K562 (cell line): ENCODE measurements around the gene SAXO2. TPM values are rescaled to one million over a fixed set of nuclear protein-coding genes. Genes with fewer than 3 reads are reported as not detected.

ENCODE experiments used
- CHD2 ChIP-seq: IDR thresholded peaks from 2 replicates; pipeline ENCODE4 v1.6.1; 2011; ENCODE audit warnings: low read depth, low read length
- polyA plus RNA-seq, 8 experiments: library from polyadenylated mRNA; depleted of rRNA in 4 of 8; stranded (reverse) in 5 of 8; unstranded in 3 of 8; fragments of >200 nt; fragmentation: Nextera tagmentation in 2 of 8; fragmentation: Illumina TruSeq in 1 of 8; extraction: Ambion mirVana in 2 of 8; extraction: Trizol in 1 of 8; gene quantifications; 2 replicates each; pipeline versions ENCODE4 v1.2.1 to v1.2.3, GENCODE V29; 2011 to 2014; ENCODE audit warnings: inconsistent platforms in 1 of 8, missing spikeins in 1 of 8
- total RNA-seq, 7 experiments: library from RNA; depleted of rRNA in 6 of 7; stranded (reverse); fragments of >200 nt in 6 of 7; fragmentation: Illumina TruSeq in 2 of 7; extraction: Trizol in 2 of 7; gene quantifications; 2 replicates each; pipeline versions ENCODE4 v1.2.1 to v1.2.3, GENCODE V29; 2011 to 2021; ENCODE audit warnings: low replicate concordance in 1 of 7
- TF ChIP-seq, protein P1 (sequence below): fragments of 450-650 bp; IDR thresholded peaks from 2 replicates; pipeline ENCODE4 v1.6.1; 2016; ENCODE audit warnings: mild to moderate bottlenecking, moderate library complexity
- TF ChIP-seq, protein P2 (sequence below), 2 experiments: fragments of 450-650 bp in 1 of 2; sonication (generic) in 1 of 2; formaldehyde crosslinking in 1 of 2; IDR thresholded peaks; 2 replicates each; pipeline versions ENCODE4 v1.7.1 to v1.9.0; 2016 to 2022; ENCODE audit warnings: inconsistent platforms in 1 of 2, mild to moderate bottlenecking in 1 of 2, missing genetic modification reagents in 1 of 2

SAXO2 gene
- total and polyA plus RNA-seq, 9 of the 15 experiments (the other 6 are each of a cell fraction or from before 2014, with no cell fraction given): 3.1 to 14.2 (median 8.2) TPM

DNA sequence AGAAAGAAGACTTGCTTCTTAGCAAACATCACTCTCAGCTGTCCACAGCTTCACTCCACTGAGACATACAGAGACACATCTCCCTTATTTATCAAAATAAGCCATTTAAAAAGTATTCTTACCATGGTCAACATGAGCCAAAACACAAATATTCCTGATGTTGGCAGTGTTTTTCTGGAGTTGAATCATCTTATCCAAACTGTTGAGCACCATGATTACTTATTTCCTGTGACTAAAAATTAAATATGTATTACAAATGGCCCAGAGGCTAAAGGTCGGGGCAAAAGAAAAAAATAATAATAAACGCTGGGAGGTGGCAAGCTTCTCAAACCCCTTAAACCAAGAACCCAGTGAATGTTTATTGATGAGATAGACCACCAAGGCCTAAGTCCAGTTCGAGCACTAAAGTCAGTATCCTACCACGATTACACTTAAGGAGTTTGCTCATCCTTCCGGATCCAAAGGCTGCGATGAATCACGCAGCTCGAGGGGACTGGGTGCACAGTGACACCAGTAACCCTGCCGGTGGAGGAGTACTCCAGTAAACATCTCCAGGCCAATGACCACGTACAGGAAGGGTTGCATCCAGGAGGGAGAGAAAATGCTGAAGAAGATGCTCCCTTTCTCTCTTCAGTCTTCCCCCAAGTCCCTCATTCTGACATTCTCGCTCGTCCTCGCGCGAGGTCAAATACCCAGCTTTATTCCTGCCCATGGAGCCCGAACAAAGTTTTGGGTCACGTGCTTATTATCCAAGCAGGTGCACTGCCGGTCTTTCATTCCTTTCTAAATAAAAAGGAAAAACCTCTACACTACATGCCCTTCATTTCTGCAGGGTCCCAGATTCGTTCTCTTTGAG lies 824 bp upstream of the SAXO2 start (continued):
- TF ChIP-seq, protein P1, sequence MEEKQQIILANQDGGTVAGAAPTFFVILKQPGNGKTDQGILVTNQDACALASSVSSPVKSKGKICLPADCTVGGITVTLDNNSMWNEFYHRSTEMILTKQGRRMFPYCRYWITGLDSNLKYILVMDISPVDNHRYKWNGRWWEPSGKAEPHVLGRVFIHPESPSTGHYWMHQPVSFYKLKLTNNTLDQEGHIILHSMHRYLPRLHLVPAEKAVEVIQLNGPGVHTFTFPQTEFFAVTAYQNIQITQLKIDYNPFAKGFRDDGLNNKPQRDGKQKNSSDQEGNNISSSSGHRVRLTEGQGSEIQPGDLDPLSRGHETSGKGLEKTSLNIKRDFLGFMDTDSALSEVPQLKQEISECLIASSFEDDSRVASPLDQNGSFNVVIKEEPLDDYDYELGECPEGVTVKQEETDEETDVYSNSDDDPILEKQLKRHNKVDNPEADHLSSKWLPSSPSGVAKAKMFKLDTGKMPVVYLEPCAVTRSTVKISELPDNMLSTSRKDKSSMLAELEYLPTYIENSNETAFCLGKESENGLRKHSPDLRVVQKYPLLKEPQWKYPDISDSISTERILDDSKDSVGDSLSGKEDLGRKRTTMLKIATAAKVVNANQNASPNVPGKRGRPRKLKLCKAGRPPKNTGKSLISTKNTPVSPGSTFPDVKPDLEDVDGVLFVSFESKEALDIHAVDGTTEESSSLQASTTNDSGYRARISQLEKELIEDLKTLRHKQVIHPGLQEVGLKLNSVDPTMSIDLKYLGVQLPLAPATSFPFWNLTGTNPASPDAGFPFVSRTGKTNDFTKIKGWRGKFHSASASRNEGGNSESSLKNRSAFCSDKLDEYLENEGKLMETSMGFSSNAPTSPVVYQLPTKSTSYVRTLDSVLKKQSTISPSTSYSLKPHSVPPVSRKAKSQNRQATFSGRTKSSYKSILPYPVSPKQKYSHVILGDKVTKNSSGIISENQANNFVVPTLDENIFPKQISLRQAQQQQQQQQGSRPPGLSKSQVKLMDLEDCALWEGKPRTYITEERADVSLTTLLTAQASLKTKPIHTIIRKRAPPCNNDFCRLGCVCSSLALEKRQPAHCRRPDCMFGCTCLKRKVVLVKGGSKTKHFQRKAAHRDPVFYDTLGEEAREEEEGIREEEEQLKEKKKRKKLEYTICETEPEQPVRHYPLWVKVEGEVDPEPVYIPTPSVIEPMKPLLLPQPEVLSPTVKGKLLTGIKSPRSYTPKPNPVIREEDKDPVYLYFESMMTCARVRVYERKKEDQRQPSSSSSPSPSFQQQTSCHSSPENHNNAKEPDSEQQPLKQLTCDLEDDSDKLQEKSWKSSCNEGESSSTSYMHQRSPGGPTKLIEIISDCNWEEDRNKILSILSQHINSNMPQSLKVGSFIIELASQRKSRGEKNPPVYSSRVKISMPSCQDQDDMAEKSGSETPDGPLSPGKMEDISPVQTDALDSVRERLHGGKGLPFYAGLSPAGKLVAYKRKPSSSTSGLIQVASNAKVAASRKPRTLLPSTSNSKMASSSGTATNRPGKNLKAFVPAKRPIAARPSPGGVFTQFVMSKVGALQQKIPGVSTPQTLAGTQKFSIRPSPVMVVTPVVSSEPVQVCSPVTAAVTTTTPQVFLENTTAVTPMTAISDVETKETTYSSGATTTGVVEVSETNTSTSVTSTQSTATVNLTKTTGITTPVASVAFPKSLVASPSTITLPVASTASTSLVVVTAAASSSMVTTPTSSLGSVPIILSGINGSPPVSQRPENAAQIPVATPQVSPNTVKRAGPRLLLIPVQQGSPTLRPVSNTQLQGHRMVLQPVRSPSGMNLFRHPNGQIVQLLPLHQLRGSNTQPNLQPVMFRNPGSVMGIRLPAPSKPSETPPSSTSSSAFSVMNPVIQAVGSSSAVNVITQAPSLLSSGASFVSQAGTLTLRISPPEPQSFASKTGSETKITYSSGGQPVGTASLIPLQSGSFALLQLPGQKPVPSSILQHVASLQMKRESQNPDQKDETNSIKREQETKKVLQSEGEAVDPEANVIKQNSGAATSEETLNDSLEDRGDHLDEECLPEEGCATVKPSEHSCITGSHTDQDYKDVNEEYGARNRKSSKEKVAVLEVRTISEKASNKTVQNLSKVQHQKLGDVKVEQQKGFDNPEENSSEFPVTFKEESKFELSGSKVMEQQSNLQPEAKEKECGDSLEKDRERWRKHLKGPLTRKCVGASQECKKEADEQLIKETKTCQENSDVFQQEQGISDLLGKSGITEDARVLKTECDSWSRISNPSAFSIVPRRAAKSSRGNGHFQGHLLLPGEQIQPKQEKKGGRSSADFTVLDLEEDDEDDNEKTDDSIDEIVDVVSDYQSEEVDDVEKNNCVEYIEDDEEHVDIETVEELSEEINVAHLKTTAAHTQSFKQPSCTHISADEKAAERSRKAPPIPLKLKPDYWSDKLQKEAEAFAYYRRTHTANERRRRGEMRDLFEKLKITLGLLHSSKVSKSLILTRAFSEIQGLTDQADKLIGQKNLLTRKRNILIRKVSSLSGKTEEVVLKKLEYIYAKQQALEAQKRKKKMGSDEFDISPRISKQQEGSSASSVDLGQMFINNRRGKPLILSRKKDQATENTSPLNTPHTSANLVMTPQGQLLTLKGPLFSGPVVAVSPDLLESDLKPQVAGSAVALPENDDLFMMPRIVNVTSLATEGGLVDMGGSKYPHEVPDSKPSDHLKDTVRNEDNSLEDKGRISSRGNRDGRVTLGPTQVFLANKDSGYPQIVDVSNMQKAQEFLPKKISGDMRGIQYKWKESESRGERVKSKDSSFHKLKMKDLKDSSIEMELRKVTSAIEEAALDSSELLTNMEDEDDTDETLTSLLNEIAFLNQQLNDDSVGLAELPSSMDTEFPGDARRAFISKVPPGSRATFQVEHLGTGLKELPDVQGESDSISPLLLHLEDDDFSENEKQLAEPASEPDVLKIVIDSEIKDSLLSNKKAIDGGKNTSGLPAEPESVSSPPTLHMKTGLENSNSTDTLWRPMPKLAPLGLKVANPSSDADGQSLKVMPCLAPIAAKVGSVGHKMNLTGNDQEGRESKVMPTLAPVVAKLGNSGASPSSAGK: peak; percentile 70
- TF ChIP-seq CHD2: peak; percentile 45; the same call in 1 of the 2 replicates
- TF ChIP-seq, protein P2, sequence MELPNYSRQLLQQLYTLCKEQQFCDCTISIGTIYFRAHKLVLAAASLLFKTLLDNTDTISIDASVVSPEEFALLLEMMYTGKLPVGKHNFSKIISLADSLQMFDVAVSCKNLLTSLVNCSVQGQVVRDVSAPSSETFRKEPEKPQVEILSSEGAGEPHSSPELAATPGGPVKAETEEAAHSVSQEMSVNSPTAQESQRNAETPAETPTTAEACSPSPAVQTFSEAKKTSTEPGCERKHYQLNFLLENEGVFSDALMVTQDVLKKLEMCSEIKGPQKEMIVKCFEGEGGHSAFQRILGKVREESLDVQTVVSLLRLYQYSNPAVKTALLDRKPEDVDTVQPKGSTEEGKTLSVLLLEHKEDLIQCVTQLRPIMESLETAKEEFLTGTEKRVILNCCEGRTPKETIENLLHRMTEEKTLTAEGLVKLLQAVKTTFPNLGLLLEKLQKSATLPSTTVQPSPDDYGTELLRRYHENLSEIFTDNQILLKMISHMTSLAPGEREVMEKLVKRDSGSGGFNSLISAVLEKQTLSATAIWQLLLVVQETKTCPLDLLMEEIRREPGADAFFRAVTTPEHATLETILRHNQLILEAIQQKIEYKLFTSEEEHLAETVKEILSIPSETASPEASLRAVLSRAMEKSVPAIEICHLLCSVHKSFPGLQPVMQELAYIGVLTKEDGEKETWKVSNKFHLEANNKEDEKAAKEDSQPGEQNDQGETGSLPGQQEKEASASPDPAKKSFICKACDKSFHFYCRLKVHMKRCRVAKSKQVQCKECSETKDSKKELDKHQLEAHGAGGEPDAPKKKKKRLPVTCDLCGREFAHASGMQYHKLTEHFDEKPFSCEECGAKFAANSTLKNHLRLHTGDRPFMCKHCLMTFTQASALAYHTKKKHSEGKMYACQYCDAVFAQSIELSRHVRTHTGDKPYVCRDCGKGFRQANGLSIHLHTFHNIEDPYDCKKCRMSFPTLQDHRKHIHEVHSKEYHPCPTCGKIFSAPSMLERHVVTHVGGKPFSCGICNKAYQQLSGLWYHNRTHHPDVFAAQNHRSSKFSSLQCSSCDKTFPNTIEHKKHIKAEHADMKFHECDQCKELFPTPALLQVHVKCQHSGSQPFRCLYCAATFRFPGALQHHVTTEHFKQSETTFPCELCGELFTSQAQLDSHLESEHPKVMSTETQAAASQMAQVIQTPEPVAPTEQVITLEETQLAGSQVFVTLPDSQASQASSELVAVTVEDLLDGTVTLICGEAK (IDR thresholded peaks at IDR 0.05): peak; percentile 86
- TF ChIP-seq, protein P2 (CRISPR knock-in tag; IDR thresholded peaks at IDR 0.05): peak; percentile 79; the same call in 1 of the 2 replicates
